DND-41 (cell line): ENCODE measurements around the gene SLC25A10.

Experiments
- EZH2 ChIP-seq: IDR thresholded peaks from 3 replicates; pipeline ENCODE4 v1.6.1; 2012; ENCODE audit warnings: borderline replicate concordance, low read depth, mild to moderate bottlenecking, moderate library complexity, low read length, inconsistent platforms; ENCODE audit not compliant: severe bottlenecking
- TF ChIP-seq, protein P1 (sequence below): IDR thresholded peaks from 2 replicates; pipeline ENCODE4 v1.5.1; 2012; ENCODE audit warnings: borderline replicate concordance, low read length, moderate library complexity, mild to moderate bottlenecking; ENCODE audit not compliant: poor library complexity, severe bottlenecking; ENCODE audit errors: extremely low read depth

DNA sequence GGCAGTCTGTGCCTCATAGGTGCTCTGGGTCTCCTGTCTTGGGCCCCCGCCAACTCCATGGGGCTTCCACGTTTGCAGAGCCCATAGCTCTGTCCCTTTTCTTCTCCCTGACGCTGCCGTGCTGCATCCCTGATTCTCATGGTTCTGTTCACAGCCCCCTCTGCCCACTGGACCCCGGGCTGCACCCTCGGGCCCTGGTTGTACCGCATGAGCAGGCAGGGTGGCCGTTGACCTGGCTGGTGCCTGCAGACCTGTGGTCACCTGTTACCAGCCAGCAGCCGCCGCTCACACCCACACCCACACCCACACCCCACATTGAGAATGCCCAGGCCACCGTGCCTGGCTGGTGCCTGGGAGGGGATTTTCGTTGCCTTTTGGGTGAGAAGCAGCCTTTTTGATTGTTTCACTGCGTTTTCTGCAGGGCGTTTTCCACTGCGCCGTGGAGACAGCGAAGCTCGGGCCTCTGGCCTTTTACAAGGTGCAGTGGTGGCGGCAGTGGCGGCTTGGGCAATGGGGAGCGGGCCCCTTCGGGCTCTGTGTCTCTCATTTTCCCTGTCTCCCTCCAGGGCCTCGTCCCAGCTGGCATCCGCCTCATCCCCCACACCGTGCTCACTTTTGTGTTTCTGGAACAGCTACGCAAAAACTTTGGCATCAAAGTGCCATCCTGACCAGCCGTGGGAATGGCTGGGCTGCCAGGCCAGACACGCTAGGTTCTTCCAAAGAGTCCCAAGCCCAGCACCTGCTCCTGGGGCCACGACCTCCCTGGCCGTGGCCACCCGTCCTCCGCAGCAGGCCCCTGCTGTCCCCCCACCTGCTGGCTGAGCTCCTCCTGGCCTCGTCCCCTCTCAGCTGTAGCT lies 7.6 kb downstream of the SLC25A10 start:
- TF ChIP-seq, protein P1, sequence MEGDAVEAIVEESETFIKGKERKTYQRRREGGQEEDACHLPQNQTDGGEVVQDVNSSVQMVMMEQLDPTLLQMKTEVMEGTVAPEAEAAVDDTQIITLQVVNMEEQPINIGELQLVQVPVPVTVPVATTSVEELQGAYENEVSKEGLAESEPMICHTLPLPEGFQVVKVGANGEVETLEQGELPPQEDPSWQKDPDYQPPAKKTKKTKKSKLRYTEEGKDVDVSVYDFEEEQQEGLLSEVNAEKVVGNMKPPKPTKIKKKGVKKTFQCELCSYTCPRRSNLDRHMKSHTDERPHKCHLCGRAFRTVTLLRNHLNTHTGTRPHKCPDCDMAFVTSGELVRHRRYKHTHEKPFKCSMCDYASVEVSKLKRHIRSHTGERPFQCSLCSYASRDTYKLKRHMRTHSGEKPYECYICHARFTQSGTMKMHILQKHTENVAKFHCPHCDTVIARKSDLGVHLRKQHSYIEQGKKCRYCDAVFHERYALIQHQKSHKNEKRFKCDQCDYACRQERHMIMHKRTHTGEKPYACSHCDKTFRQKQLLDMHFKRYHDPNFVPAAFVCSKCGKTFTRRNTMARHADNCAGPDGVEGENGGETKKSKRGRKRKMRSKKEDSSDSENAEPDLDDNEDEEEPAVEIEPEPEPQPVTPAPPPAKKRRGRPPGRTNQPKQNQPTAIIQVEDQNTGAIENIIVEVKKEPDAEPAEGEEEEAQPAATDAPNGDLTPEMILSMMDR: no peak
- no peak for TF ChIP-seq EZH2
